Lower leg skin (tissue), 4 donors: Measurements from ENCODE around the gene FBLN1. TPM values are rescaled to one million over a fixed set of nuclear protein-coding genes. Genes with fewer than 3 reads are reported as not detected.

Experiments used
- DNase-seq, 2 donors: peaks; one replicate each; pipeline ENCODE4 v3.0.0-alpha.2; 2019; ENCODE audit warnings: low spot score in 2 of 2
- H3K4me3 ChIP-seq: fragments of 200-600 bp; sonication (generic); 2 replicates; pipeline ENCODE4 v1.5.1; 2017; ENCODE audit warnings: mild to moderate bottlenecking, low read depth; ENCODE audit not compliant: poor library complexity, severe bottlenecking
- CTCF ChIP-seq, 3 donors: fragments of 450-650 bp; IDR thresholded peaks; one replicate each; pipeline ENCODE4 v1.5.1; 2016; ENCODE audit warnings: antibody characterized with exemption in 3 of 3, mild to moderate bottlenecking in 3 of 3, moderate library complexity in 2 of 3
- POLR2A ChIP-seq, 2 donors: fragments of 450-650 bp; IDR thresholded peaks; one replicate each; pipeline ENCODE4 v1.6.1; 2016 to 2017; ENCODE audit warnings: antibody characterized with exemption in 2 of 2, mild to moderate bottlenecking in 1 of 2, moderate library complexity in 1 of 2
- WGBS, 2 donors: methylation state at CpG; one replicate each; pipeline ENCODE4 v1.1.5; 2018; 5-methylcytosine and 5-hydroxymethylcytosine counted together
- intact Hi-C: fragments of 100-400 bp; cut with DNase I; formaldehyde crosslinking; loops from one replicate; pipeline ENCODE4 v1.15.0; 2023; ENCODE audit warnings: low total_unique reads
- total RNA-seq, 4 donors: library from RNA; depleted of rRNA; stranded (reverse); fragments of >200 nt; gene quantifications; one replicate each; pipeline ENCODE4 v1.1.0, GENCODE V29; 2016

FBLN1 gene
- total RNA-seq, 4 donors from 2014 or later: 114 to 414 (median 163) TPM

GRCh38 chr22:45582955-45583320 lies 80.3 kb downstream of the FBLN1 start:
- intact Hi-C loops: no loop called here
- 71 to 88% methylated on average over 6 of the region's 6 CpGs for WGBS, 2 donors

DNA sequence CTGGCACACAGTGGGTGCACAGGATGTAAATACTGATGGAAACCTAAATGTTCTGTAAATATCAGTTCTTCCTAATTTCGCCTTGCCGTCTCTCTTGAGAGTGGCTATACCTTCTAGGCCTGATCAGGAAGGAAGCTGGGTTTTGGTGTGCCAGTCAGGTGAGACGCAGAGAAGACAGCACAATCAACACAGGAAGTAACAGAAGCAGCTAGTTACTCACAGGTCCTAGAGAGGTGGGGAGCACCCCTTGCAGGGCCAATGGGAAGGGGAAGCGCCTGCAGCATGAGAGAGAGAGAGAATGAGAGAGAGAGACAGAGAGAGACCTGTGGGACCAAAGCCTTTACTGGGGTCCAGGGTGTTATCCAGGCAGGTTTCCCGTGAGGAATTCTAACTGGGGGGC lies 80.8 kb downstream of the FBLN1 start:
- WGBS, 2 donors: 83 to 89% methylated on average over 5 of the region's 5 CpGs
- H3K4me3 ChIP-seq: no peak overlapping the region
- TF ChIP-seq POLR2A (IDR thresholded peaks at IDR 0.05): no peak
- TF ChIP-seq CTCF (IDR thresholded peaks at IDR 0.05): no peak
- DNase-seq: no peak
- intact Hi-C loops: no loop called here

More at GRCh38 chr22:45582955-45583320, 80.3 kb downstream of the FBLN1 start:
- no peak overlapping the region for H3K4me3 ChIP-seq
- DNase-seq: no peak
- TF ChIP-seq POLR2A (IDR thresholded peaks at IDR 0.05) (no peak), CTCF (IDR thresholded peaks at IDR 0.05) (no peak)

DNA sequence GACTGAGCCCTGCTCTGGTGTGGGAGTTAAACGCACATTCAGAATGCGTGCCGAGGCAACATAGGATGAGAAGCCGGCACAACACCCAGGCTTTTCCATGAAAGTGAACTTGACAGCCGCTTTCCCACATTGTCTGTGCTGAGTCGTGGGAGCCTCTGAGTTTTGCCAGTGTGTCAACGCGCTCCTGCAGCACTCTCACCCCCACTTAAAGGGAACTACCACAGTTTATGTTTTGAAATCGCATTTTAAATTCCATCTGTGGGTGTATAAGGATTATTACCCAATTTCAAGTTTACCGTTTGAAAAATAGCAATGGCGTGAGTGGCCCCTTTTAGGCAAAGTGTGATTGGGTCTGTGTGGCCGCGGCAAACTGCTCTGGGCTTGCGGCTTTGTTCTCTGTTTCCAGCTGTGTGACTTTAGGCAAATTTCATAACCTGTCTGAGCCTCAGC lies 81.5 kb downstream of the FBLN1 start:
- DNase-seq: no peak
- intact Hi-C loops: no loop called here
- WGBS, 2 donors: 61 to 65% methylated on average over 14 of the region's 14 CpGs
- no peak for TF ChIP-seq POLR2A (IDR thresholded peaks at IDR 0.05)
- TF ChIP-seq CTCF (IDR thresholded peaks at IDR 0.05): no peak
- H3K4me3 ChIP-seq: no peak overlapping the region

- H3K4me3 ChIP-seq: no peak overlapping the region
- WGBS, 2 donors: 76 to 81% methylated on average over 17 of the region's 17 CpGs
- intact Hi-C loops: no loop called here
- TF ChIP-seq POLR2A (IDR thresholded peaks at IDR 0.05) (no peak), CTCF (IDR thresholded peaks at IDR 0.05) (no peak)
- no peak for DNase-seq
Measured at GRCh38 chr22:45584621-45585436, 82.1 kb downstream of the FBLN1 start.

- no peak overlapping the region for H3K4me3 ChIP-seq
- WGBS, 2 donors: 51 to 54% methylated on average over 12 to 13 of the region's 13 CpGs
- TF ChIP-seq CTCF (IDR thresholded peaks at IDR 0.05) (no peak), POLR2A (IDR thresholded peaks at IDR 0.05) (no peak)
- DNase-seq: no peak
- intact Hi-C loops: no loop called here
Measured at GRCh38 chr22:45585437-45585755, 82.7 kb downstream of the FBLN1 start.
